Pancreas (tissue), 10 donors: ENCODE measurements around the gene LRRC4C. TPM values are rescaled to one million over a fixed set of nuclear protein-coding genes. Genes with fewer than 3 reads are reported as not detected.

ENCODE experiments used
- ATAC-seq, 4 donors: fragments of 200-7000 bp; cut with Tn5 transposase; one replicate each; pipeline versions ENCODE4 v1.8.0 to v1.9.1; 2020; ENCODE audit warnings: mild to moderate bottlenecking in 4 of 4, moderate library complexity in 4 of 4
- DNase-seq, 6 donors: peaks; one replicate each; pipeline ENCODE4 v3.0.0-alpha.2; 2020
- FAIRE-seq: peaks from 2 replicates; lab custom pipeline; 2012; peaks lifted over from hg19 to GRCh38; lab: Jason Lieb, UNC
- H3K27ac ChIP-seq, 4 donors: fragments of 200-600 bp; sonication (generic); 1 replicate in 3 of 4; 2 replicates in 1 of 4; pipeline versions ENCODE4 v1.5.0 to v1.8.0; 2020
- H3K27me3 ChIP-seq, 4 donors: fragments of 200-600 bp; one replicate each; pipeline ENCODE4 v1.8.0; 2021
- H3K36me3 ChIP-seq, 3 donors: fragments of 200-600 bp; sonication (generic) in 1 of 3; one replicate each; pipeline versions ENCODE4 v1.5.0 to v1.8.0; 2020 to 2021
- H3K4me1 ChIP-seq, 3 donors: fragments of 200-600 bp; one replicate each; pipeline ENCODE4 v1.8.0; 2021
- H3K4me3 ChIP-seq, 4 donors: fragments of 200-600 bp; sonication (generic) in 2 of 4; one replicate each; pipeline versions ENCODE4 v1.5.0 to v1.8.0; 2020 to 2021
- H3K9me3 ChIP-seq, 4 donors: fragments of 200-600 bp; one replicate each; pipeline ENCODE4 v1.8.0; 2021
- CTCF ChIP-seq, 4 donors: fragments of 200-600 bp; sonication (generic) in 3 of 4; IDR thresholded peaks; one replicate each; pipeline versions ENCODE4 v1.5.0 to v1.8.0; 2021; ENCODE audit warnings: antibody characterized with exemption in 4 of 4
- WGBS, 2 donors: extraction: QIAGEN DNeasy Blood & Tissue Kit; methylation state at CpG; one replicate each; pipeline ENCODE4 v1.1.7; 2013; 5-methylcytosine and 5-hydroxymethylcytosine counted together
- intact Hi-C, 3 donors: fragments of 100-400 bp; cut with DNase I; formaldehyde crosslinking; loops; one replicate each; pipeline versions ENCODE4 v1.11.1 to v1.14.2; 2022
- polyA plus RNA-seq, 2 donors: library from polyadenylated mRNA; stranded (reverse); fragments of 200-250 nt; gene quantifications; one replicate each; pipeline ENCODE4 v1.2.3, GENCODE V29; 2013
- total RNA-seq, 6 donors: library from RNA; stranded (reverse); fragmentation: NEBNext Ultra II Directional in 4 of 6; extraction: Animal tissue kit (Norgen Biotek cat#: 25700) in 4 of 6; gene quantifications; one replicate each; pipeline versions ENCODE4 v1.2.1 to v1.2.4, GENCODE V29; 2021 to 2023
- donor health status: healthy with polysubstance abuse.
- donor health status: DM: no; HTN: no; CAD: no; lungs with moderate emphysema.
- donor health status: DM: no; HTN: no; CAD: no.
- donor health status: control.
- donor health status: control.
- donor health status: Bipolar disorder and iron deficiency.
- donor health status: DM: yes; HTN: yes; CAD: no.
- donor health status: DM: no; HTN: no; CAD: no.
- donor health status: DM: no; HTN: no; CAD: no.
- donor health status: DM: yes; HTN: yes; CAD: no.

The LRRC4C gene
- total and polyA plus RNA-seq, 8 donors = 0.04 to 0.84 (median 0.16) TPM

GRCh38 chr11:40338062-40338461, 1121.4 kb downstream of the LRRC4C start:
- Histone ChIP-seq H3K4me3 (no peak overlapping the region), H3K27me3 (no peaks in the 10 kb centered on the region), H3K27ac (no peak overlapping the region), H3K4me1 (peaks cover 0 to 10% (median 0%) of the 10 kb centered on the region in 3 donors), H3K36me3 (no peaks in the 10 kb centered on the region), H3K9me3 (no peaks in the 10 kb centered on the region)
- 58 to 76% methylated on average over 3 of the region's 3 CpGs for WGBS, 2 donors
- FAIRE-seq (no peak), DNase-seq (no peak), ATAC-seq (no peak)
- intact Hi-C loops = no loop called here
- no peak for TF ChIP-seq CTCF (IDR thresholded peaks at IDR 0.05)

GRCh38 chr11:40337118-40337517, 1122.3 kb downstream of the LRRC4C start:
- WGBS, 2 donors = 53 to 73% methylated on average over 3 of the region's 3 CpGs
- Histone ChIP-seq H3K36me3 (no peaks in the 10 kb centered on the region), H3K27ac (no peak overlapping the region), H3K27me3 (no peaks in the 10 kb centered on the region), H3K9me3 (no peaks in the 10 kb centered on the region), H3K4me3 (no peak overlapping the region), H3K4me1 (peaks cover 0 to 10% (median 0%) of the 10 kb centered on the region in 3 donors)
- ATAC-seq (no peak), FAIRE-seq (no peak), DNase-seq (no peak)
- intact Hi-C loops = no loop called here
- TF ChIP-seq CTCF (IDR thresholded peaks at IDR 0.05) = no peak

- H3K27ac ChIP-seq = peak overlapping the region in 2 of 4 donors; percentile 34 to 59
- ATAC-seq = peak; percentile 90 to 97 (median 96)
These were observed 1130.4 kb downstream of the LRRC4C start for GRCh38 chr11:40328890-40329614.

GRCh38 chr11:40323241-40323640, 1136.2 kb downstream of the LRRC4C start:
- FAIRE-seq (no peak), ATAC-seq (no peak), DNase-seq (no peak)
- H3K9me3 ChIP-seq = no peaks in the 10 kb centered on the region
- no peaks in the 10 kb centered on the region for H3K27me3 ChIP-seq
- H3K4me1 ChIP-seq = no peaks in the 10 kb centered on the region
- H3K27ac ChIP-seq = no peak overlapping the region
- TF ChIP-seq CTCF (IDR thresholded peaks at IDR 0.05) = no peak
- no peaks in the 10 kb centered on the region for H3K36me3 ChIP-seq
- WGBS, 2 donors = 54 to 75% methylated on average over 3 of the region's 3 CpGs
- H3K4me3 ChIP-seq = no peak overlapping the region
- intact Hi-C loops = no loop called here

More at GRCh38 chr11:40328890-40329614, 1130.4 kb downstream of the LRRC4C start:
- no peaks in the 10 kb centered on the region for H3K9me3 ChIP-seq
- WGBS, 2 donors = 4 to 8% methylated on average over 5 of the region's 5 CpGs
- no peak overlapping the region for H3K4me3 ChIP-seq
- TF ChIP-seq CTCF (IDR thresholded peaks at IDR 0.05) = no peak
- DNase-seq (peak in 4 of 6 donors; percentile 33 to 76 (median 64)), FAIRE-seq (peak; percentile 61)
- no peaks in the 10 kb centered on the region for H3K36me3 ChIP-seq
- H3K4me1 ChIP-seq = no peaks in the 10 kb centered on the region
- intact Hi-C loops = no loop called here
- H3K27me3 ChIP-seq = no peaks in the 10 kb centered on the region

GRCh38 chr11:40321537-40321936, 1137.9 kb downstream of the LRRC4C start:
- peaks cover 0 to 2% (median 0%) of the 10 kb centered on the region in 4 donors for H3K27me3 ChIP-seq
- intact Hi-C loops = no loop called here
- no peak overlapping the region for H3K4me3 ChIP-seq
- H3K9me3 ChIP-seq = no peaks in the 10 kb centered on the region
- no peaks in the 10 kb centered on the region for H3K4me1 ChIP-seq
- H3K36me3 ChIP-seq = no peaks in the 10 kb centered on the region
- no peak for FAIRE-seq
- ATAC-seq = no peak
- DNase-seq = no peak
- WGBS, 2 donors = 19 to 20% methylated on average over 1 of the region's 1 CpG
- TF ChIP-seq CTCF (IDR thresholded peaks at IDR 0.05) = no peak
- no peak overlapping the region for H3K27ac ChIP-seq
